HCT116 (cell line): ENCODE measurements around the gene RTN4RL1. TPM values are rescaled to one million over a fixed set of nuclear protein-coding genes. Genes with fewer than 3 reads are reported as not detected.

Experiments used
- ATAC-seq: fragments of 200-7000 bp; cut with Tn5 transposase; 2 replicates; pipeline ENCODE4 v1.9.1; 2020; ENCODE audit warnings: mild to moderate bottlenecking, moderate library complexity
- BruUV-seq: library from RNA; stranded (reverse); fragments of 400-500 nt; replicated peaks from 2 replicates; lab custom pipeline; 2021; lab: Mats Ljungman, UMichigan
- CTCF ChIA-PET: fragments of 300-600 bp; sonication (Branson Sonifier 250); formaldehyde crosslinking; loops from one replicate; lab custom pipeline; 2021; ENCODE audit warnings: antibody characterized with exemption; lab: Charles Lee
- POLR2A ChIA-PET: fragments of 300-600, 350-600 bp; sonication (Branson Sonifier 250); formaldehyde crosslinking; loops from one replicate; lab custom pipeline; 2021; ENCODE audit warnings: antibody characterized with exemption; lab: Charles Lee
- RAD21 ChIA-PET, 2 experiments: fragments of 300-600 bp; sonication (Branson Sonifier 250); formaldehyde crosslinking; loops; one replicate each; lab custom pipeline; 2023; ENCODE audit warnings: low total read pairs in 2 of 2; ENCODE audit not compliant: uncharacterized antibody in 2 of 2, unreplicated experiment in 2 of 2, low non-redundant PET in 1 of 2; lab: Charles Lee
- DNase-seq: peaks from one replicate; pipeline ENCODE4 v3.0.0-alpha.2; 2010; ENCODE audit warnings: low read depth, low spot score
- H2AFZ ChIP-seq: fragments of 200-600 bp; shearing (Covaris generic), sonication (generic); 2 replicates; pipeline ENCODE4 v1.6.1; 2017; ENCODE audit warnings: low read depth, mixed run types, mixed read lengths, antibody characterized with exemption, low read length; ENCODE audit not compliant: poor library complexity, severe bottlenecking
- H3K27ac ChIP-seq: 2 replicates; pipeline ENCODE4 v1.5.1; 2012; ENCODE audit warnings: low read depth, low read length
- H3K27me3 ChIP-seq: fragments of 200-600 bp; sonication (generic); 2 replicates; pipeline ENCODE4 v1.6.1; 2016; ENCODE audit warnings: mixed run types, low read length, mixed read lengths; ENCODE audit not compliant: insufficient read depth
- H3K36me3 ChIP-seq, 2 experiments: fragments of 200-500 bp in 1 of 2; fragments of 200-600 bp in 1 of 2; sonication (Bioruptor generic) in 1 of 2; sonication (generic) in 1 of 2; 2 replicates each; pipeline versions ENCODE4 v1.5.1 to v1.6.1; 2014 to 2016; ENCODE audit warnings: low read length in 2 of 2, inconsistent platforms in 1 of 2, mixed read lengths in 1 of 2, mixed run types in 1 of 2; ENCODE audit not compliant: insufficient read depth in 2 of 2, control insufficient read depth in 1 of 2
- H3K4me1 ChIP-seq, 2 experiments: fragments of 200-600 bp in 1 of 2; sonication (generic) in 1 of 2; 2 replicates each; pipeline versions ENCODE4 v1.5.1 to v1.6.1; 2012 to 2017; ENCODE audit warnings: low read length in 2 of 2, inconsistent platforms in 1 of 2, mild to moderate bottlenecking in 1 of 2, mixed read lengths in 1 of 2, mixed run types in 1 of 2, moderate library complexity in 1 of 2; ENCODE audit not compliant: insufficient read depth in 2 of 2, control insufficient read depth in 1 of 2
- H3K4me2 ChIP-seq: fragments of 200-600 bp; sonication (generic); 2 replicates; pipeline ENCODE4 v1.6.1; 2017; ENCODE audit warnings: mixed run types, low read length, mixed read lengths
- H3K4me3 ChIP-seq, 2 experiments: fragments of 200-600 bp in 1 of 2; sonication (generic) in 1 of 2; replicated peaks in 1 of 2; 2 replicates each; pipeline ENCODE4 v1.5.1; 2011 to 2016; ENCODE audit warnings: low read length in 2 of 2, control low read depth in 1 of 2, low read depth in 1 of 2, mild to moderate bottlenecking in 1 of 2, mixed read lengths in 1 of 2, mixed run types in 1 of 2
- H3K79me2 ChIP-seq: fragments of 200-600 bp; sonication (generic); 2 replicates; pipeline ENCODE4 v1.6.1; 2017; ENCODE audit warnings: mild to moderate bottlenecking, mixed run types, low read length, moderate library complexity, mixed read lengths; ENCODE audit not compliant: insufficient read depth
- H3K9ac ChIP-seq: fragments of 200-600 bp; sonication (generic); 2 replicates; pipeline ENCODE4 v1.6.1; 2016; ENCODE audit warnings: low read length, mixed read lengths
- H3K9me2 ChIP-seq: fragments of 200-600 bp; sonication (generic), shearing (Covaris generic); 2 replicates; pipeline ENCODE4 v1.6.1; 2017; ENCODE audit warnings: mixed run types, mild to moderate bottlenecking, moderate library complexity; ENCODE audit not compliant: insufficient read depth
- H3K9me3 ChIP-seq, 2 experiments: fragments of 200-500 bp in 1 of 2; fragments of 200-600 bp in 1 of 2; sonication (Bioruptor generic) in 1 of 2; sonication (generic) in 1 of 2; 2 replicates each; pipeline ENCODE4 v1.6.1; 2014 to 2017; ENCODE audit warnings: low read length in 2 of 2, mixed read lengths in 2 of 2, inconsistent platforms in 1 of 2, low read depth in 1 of 2, mild to moderate bottlenecking in 1 of 2, mixed run types in 1 of 2, moderate library complexity in 1 of 2; ENCODE audit not compliant: control insufficient read depth in 1 of 2, insufficient read depth in 1 of 2
- H4K20me1 ChIP-seq: fragments of 200-600 bp; sonication (generic), shearing (Covaris generic); 2 replicates; pipeline ENCODE4 v1.6.1; 2017; ENCODE audit warnings: mixed run types, mild to moderate bottlenecking, moderate library complexity; ENCODE audit not compliant: insufficient read depth
- CEBPB ChIP-seq: IDR thresholded peaks from 2 replicates; pipeline ENCODE4 v1.6.1; 2012; ENCODE audit warnings: low read depth
- EZH2phosphoT487 ChIP-seq: fragments of 200-600 bp; IDR thresholded peaks from 2 replicates; pipeline ENCODE4 v1.6.1; 2018; ENCODE audit warnings: antibody characterized with exemption, borderline replicate concordance
- FOSL1 ChIP-seq: IDR thresholded peaks from 2 replicates; pipeline ENCODE4 v1.6.1; 2012; ENCODE audit warnings: low read depth
- JUND ChIP-seq: IDR thresholded peaks from 2 replicates; pipeline ENCODE4 v1.6.1; 2012
- POLR2A ChIP-seq: IDR thresholded peaks from 2 replicates; pipeline ENCODE4 v1.7.0; 2011; ENCODE audit warnings: borderline replicate concordance; ENCODE audit not compliant: insufficient read depth, insufficient read length; ENCODE audit errors: extremely low read depth
- POLR2AphosphoS5 ChIP-seq: IDR thresholded peaks from 2 replicates; pipeline ENCODE4 v1.6.1; 2011; ENCODE audit warnings: mild to moderate bottlenecking, low read depth, low read length, moderate library complexity
- RAD21 ChIP-seq: IDR thresholded peaks from 2 replicates; pipeline ENCODE4 v1.6.1; 2012; ENCODE audit warnings: low read depth, mild to moderate bottlenecking
- SP1 ChIP-seq: IDR thresholded peaks from 2 replicates; pipeline ENCODE4 v1.6.1; 2012; ENCODE audit warnings: low read depth
- SRF ChIP-seq: IDR thresholded peaks from 2 replicates; pipeline ENCODE4 v1.6.1; 2012; ENCODE audit warnings: low read depth
- ZBTB33 ChIP-seq: IDR thresholded peaks from 2 replicates; pipeline ENCODE4 v1.6.1; 2011; ENCODE audit warnings: mild to moderate bottlenecking, low read length, moderate library complexity; ENCODE audit not compliant: insufficient replicate concordance; ENCODE audit errors: extremely low read depth
- ZNF274 ChIP-seq: fragments of 200-500 bp; sonication (Bioruptor generic); IDR thresholded peaks from 2 replicates; pipeline ENCODE4 v1.6.1; 2014; ENCODE audit warnings: mild to moderate bottlenecking, low read depth, low read length, inconsistent platforms
- intact Hi-C: fragments of 100-400 bp; cut with micrococcal nuclease; formaldehyde crosslinking; loops from 2 replicates; pipeline ENCODE4 v1.10.0; 2022
- total RNA-seq: library from RNA; stranded (reverse); gene quantifications from one replicate; pipeline ENCODE4 v1.2.1, GENCODE V29; 2021; ENCODE audit not compliant: unreplicated experiment

The RTN4RL1 gene
- total RNA-seq, 1 experiment from 2014 or later: 3.7 TPM

GRCh38 chr17:1931844-1932579 lies 93.1 kb downstream of the RTN4RL1 start:
- Histone ChIP-seq H3K4me1 (no peaks in the 10 kb centered on the region), H3K36me3 (no peaks in the 10 kb centered on the region), H3K9me3 (no peaks in the 10 kb centered on the region), H4K20me1 (no peaks in the 10 kb centered on the region), H3K27ac (no peak overlapping the region), H3K79me2 (no peaks in the 10 kb centered on the region), H2AFZ (no peak overlapping the region), H3K27me3 (no peaks in the 10 kb centered on the region), H3K9ac (no peak overlapping the region), H3K9me2 (no peaks in the 10 kb centered on the region), H3K4me2 (no peak overlapping the region), H3K4me3 (no peak overlapping the region)
- TF ChIP-seq FOSL1 (no peak), RAD21 (no peak), SP1 (no peak), EZH2phosphoT487 (no peak), SRF (no peak), CEBPB (no peak), ZNF274 (no peak), POLR2AphosphoS5 (no peak), JUND (no peak), POLR2A (no peak), ZBTB33 (no peak)
- CTCF ChIA-PET: no interaction called here
- BruUV-seq: no TSS peak
- no peak for ATAC-seq
- DNase-seq: no peak
- POLR2A ChIA-PET: no interaction called here
- intact Hi-C loops: no loop called here
- RAD21 ChIA-PET: no interaction called here
